DMS53 treated with DMSO at 0.1 percent for 48 hours (cell line): ENCODE measurements around the gene SHISA6.
"Not testable (repeated sequence)": the region's sequence is repeated elsewhere in the genome, so short reads cannot be mapped to it uniquely, and the experiment has no call there.

Source experiments
- DNase-seq: peaks from one replicate; lab custom pipeline; 2025; ENCODE audit not compliant: unreplicated experiment; lab: John Stamatoyannopoulos, UW

The SHISA6 gene

GRCh38 chr17:11301874-11302273 lies 60.9 kb downstream of the SHISA6 start:
- DNase-seq: not testable (repeated sequence)

- DNase-seq: no peak
These were observed 61.6 kb downstream of the SHISA6 start for GRCh38 chr17:11302401-11303186.

- DNase-seq: no peak
These were observed 62.9 kb downstream of the SHISA6 start for GRCh38 chr17:11303773-11304394.

- DNase-seq: no peak
These were observed 63.6 kb downstream of the SHISA6 start for GRCh38 chr17:11304568-11304967.

GRCh38 chr17:11305524-11305923 lies 64.5 kb downstream of the SHISA6 start:
- DNase-seq: no peak

- DNase-seq: no peak
These were observed 67.5 kb downstream of the SHISA6 start for GRCh38 chr17:11308531-11308930.

- no peak for DNase-seq
These were observed 68.0 kb downstream of the SHISA6 start for GRCh38 chr17:11309033-11309432.

- DNase-seq: no peak
These were observed 68.8 kb downstream of the SHISA6 start for GRCh38 chr17:11309850-11310249.

- DNase-seq: not testable (repeated sequence)
These were observed 75.4 kb downstream of the SHISA6 start for GRCh38 chr17:11316451-11316850.

- no peak for DNase-seq
These were observed 77.2 kb downstream of the SHISA6 start for GRCh38 chr17:11318207-11318606.

GRCh38 chr17:11319894-11320293 lies 78.9 kb downstream of the SHISA6 start:
- no peak for DNase-seq

- no peak for DNase-seq
These were observed 83.0 kb downstream of the SHISA6 start for GRCh38 chr17:11324021-11324420.

GRCh38 chr17:11324846-11325420 lies 83.9 kb downstream of the SHISA6 start:
- no peak for DNase-seq

- DNase-seq: no peak
These were observed 85.5 kb downstream of the SHISA6 start for GRCh38 chr17:11326492-11326891.

- no peak for DNase-seq
These were observed 87.8 kb downstream of the SHISA6 start for GRCh38 chr17:11328770-11329169.

- no peak for DNase-seq
These were observed 89.0 kb downstream of the SHISA6 start for GRCh38 chr17:11330006-11330405.

- no peak for DNase-seq
These were observed 89.8 kb downstream of the SHISA6 start for GRCh38 chr17:11330826-11331225.

GRCh38 chr17:11331547-11332513 lies 90.8 kb downstream of the SHISA6 start:
- DNase-seq: no peak

- DNase-seq: no peak
These were observed 91.7 kb downstream of the SHISA6 start for GRCh38 chr17:11332706-11333105.

- no peak for DNase-seq
These were observed 93.5 kb downstream of the SHISA6 start for GRCh38 chr17:11334493-11334892.

- DNase-seq: no peak
These were observed 95.3 kb downstream of the SHISA6 start for GRCh38 chr17:11336290-11336689.
